ACHN (cell line): ENCODE measurements around the gene FGFR3.
A peak's percentile ranks its signal among the peaks of the same experiment; 100 is the strongest.

ENCODE experiments used
- DNase-seq: peaks from one replicate; pipeline ENCODE4 v3.0.0-alpha.2; 2015
- in situ Hi-C: cut with HindIII; loops from 2 replicates; pipeline ENCODE4 v1.10.0; 2017; ENCODE audit warnings: low sequenced_read_pairs, low pct_ligation_motif_present, low pct_unique_long_range_greater_than_20kb

The FGFR3 gene

DNA sequence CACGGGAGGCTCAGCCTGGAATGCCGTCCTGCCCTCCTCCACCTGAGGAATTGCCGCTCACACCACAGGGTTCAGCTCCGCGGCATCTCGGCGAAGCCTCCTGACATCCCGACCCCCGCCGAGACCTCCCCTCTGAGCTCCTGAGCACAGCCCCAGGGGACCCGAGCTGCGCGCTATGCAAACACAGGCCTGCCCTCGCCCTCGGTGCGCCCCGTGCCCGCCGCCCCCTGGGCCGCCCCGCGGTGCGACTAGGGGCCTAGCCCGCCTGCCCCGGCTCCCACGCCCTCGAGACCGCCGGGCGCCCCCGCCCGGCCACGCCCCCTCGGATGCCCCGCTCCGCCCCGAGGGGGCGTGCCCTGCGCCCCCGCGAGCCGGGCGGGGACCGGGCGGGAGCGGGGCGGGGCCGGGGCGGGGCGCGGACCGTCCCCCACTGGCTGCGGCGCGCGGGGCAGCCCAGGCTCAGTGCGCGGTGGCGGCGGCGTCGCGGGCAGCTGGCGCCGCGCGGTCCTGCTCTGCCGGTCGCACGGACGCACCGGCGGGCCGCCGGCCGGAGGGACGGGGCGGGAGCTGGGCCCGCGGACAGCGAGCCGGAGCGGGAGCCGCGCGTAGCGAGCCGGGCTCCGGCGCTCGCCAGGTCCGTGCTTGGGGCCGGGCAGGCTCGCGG is at the start of gene FGFR3:
TSS of gene FGFR3 (plus strand) at position 462 of the 664 bp plus-strand sequence. CDS start 642 bp downstream, outside the sequence.
- peak; percentile 14 for DNase-seq
- in situ Hi-C loops: no loop called here

DNA sequence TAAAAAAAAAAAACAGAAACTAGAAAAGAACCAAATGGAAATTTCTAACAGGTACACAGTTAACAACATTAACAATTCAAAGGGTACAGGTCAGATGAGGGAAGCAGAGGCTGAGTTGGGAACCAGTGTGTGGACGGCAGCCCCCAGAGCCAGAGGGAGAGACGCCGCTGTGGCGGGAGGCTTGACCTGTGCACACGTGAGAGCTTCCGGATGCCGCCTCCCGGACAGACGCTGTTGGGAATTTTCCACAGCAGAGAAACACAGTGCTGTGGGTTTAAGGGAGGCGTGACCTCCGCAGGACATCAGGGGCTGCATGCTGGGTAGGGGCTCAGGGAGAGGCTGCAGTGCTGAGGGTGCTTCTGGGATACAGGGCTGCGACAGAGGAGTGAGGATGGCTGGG is 49.5 kb upstream of the FGFR3 start:
- in situ Hi-C loops: no loop called here
- no peak for DNase-seq

- DNase-seq: no peak
- in situ Hi-C loops: no loop called here
Measured at GRCh38 chr4:1743975-1744374, 49.1 kb upstream of the FGFR3 start.

DNA sequence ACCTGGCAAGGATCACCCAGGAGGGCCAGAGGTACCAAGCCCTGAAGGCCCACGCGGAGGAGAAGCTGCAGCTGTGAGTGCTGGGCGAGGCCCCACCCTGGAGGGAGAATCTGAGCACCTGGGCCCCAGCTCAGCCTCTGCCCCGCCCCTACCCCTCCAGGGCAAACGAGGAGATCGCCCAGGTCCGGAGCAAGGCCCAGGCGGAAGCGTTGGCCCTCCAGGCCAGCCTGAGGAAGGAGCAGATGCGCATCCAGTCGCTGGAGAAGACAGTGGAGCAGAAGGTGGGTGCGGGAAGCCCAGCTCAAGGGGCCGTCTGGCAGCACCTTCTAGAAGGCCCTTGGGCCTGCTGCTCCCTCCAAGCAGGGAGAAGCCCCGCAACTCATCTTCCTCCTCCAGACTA is 48.5 kb upstream of the FGFR3 start:
- in situ Hi-C loops: no loop called here
- no peak for DNase-seq

- in situ Hi-C loops: no loop called here
- DNase-seq: no peak
Measured at GRCh38 chr4:1745165-1745564, 47.9 kb upstream of the FGFR3 start.

DNA sequence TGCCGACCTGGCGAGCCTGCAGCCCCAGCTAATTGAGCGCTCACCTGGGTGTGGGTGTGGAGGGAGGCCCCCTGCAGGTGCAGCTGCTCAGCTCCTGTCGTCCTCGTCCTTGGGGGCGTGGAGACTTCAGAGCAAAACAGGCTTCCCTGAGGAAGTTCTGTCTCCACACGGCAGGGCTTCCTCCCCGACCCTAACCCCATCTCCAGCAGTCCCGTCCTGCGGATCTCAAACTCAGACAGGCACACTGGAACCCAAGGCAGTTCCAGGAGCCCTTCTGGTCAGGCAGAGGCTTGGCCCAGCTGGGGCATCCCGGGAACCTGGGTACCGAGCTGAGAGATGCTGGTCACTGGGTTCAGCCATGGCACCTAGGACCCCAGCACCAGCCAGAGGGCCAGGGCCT is 47.4 kb upstream of the FGFR3 start:
- in situ Hi-C loops: no loop called here
- no peak for DNase-seq

DNA sequence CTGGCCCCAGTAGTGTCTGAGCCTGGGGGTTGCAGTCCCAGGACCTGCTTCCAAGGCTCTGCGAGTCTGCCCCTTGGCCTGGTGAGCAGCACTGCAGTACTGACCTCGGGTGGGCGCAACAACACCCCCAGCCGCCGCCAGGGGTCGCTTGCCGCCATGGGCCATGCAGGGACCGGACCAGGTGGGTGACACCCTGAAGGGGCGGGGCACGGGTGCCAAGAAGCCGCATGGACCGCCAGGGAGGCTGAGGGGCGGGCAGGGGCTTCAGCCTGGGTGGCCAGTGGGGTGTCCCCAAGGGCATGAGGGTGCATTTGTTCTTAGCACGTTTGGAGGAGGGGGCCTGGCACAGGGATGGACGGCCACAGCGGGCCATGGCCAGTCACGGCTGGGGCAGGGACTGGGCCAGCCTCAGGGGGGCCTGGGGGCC is 46.8 kb upstream of the FGFR3 start:
- in situ Hi-C loops: no loop called here
- DNase-seq: no peak

DNA sequence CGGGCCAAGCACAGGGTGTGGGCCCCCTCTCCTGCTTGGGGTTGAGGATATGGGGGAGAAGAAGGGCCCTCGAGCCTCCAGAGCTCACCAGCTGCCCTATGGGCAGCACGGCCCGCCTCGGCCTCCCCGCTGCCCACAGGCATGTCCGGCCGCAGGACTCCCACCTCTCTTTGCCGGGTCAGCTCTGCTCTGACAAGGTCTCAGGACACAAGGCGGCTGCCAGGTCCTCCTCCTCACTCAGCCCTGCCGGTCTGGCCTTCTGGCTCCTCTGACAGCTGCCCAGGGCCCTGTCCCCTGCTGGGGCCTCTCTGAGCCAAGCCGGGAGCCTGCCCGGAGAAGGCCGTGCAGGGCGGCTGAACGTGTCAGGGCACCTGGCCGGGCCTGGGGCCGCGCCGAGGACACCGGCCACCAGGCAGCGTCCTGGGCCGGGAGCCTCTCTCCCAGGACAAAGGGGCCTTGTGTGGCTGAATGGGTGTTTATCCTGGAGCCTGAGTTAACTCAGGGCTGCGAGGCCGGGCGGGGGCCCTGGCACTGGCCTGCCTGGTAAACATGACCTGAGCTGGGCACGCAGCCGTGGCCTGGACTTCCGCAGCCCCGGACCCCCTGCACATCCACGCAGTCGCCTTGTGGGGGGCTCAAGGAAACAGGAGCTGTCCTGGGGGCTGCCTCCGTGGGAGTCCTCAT is 46.0 kb upstream of the FGFR3 start:
- in situ Hi-C loops: no loop called here
- DNase-seq: no peak

- DNase-seq: no peak
- in situ Hi-C loops: no loop called here
Measured at GRCh38 chr4:1747603-1747967, 45.5 kb upstream of the FGFR3 start.

- peak; percentile 62 for DNase-seq
- in situ Hi-C loops: no loop called here
Measured at GRCh38 chr4:1748465-1748995, 44.6 kb upstream of the FGFR3 start.

DNA sequence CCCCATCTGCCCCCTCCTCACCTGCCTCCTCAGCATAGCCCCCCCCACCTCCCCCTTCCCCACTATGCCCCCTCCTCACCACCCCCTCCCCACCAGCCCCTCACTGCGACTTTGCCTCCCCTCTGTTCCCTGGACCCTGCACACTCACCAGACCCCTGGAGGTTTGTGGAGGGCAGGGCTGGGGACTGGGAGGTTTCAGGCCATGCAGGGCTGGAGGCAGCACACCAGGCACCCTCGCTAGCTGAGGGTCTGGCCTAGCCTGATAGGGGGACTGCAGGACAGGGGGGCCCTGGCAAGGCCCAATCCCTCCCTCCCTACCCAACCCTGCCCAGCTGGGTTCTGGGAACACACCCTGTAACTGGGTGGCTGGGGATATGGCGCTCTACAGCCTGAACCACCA is 43.7 kb upstream of the FGFR3 start:
- no peak for DNase-seq
- in situ Hi-C loops: no loop called here

GRCh38 chr4:1749826-1750225 is 43.3 kb upstream of the FGFR3 start:
- DNase-seq: no peak
- in situ Hi-C loops: no loop called here

GRCh38 chr4:1750381-1751154 is 42.5 kb upstream of the FGFR3 start:
- in situ Hi-C loops: no loop called here
- DNase-seq: no peak

DNA sequence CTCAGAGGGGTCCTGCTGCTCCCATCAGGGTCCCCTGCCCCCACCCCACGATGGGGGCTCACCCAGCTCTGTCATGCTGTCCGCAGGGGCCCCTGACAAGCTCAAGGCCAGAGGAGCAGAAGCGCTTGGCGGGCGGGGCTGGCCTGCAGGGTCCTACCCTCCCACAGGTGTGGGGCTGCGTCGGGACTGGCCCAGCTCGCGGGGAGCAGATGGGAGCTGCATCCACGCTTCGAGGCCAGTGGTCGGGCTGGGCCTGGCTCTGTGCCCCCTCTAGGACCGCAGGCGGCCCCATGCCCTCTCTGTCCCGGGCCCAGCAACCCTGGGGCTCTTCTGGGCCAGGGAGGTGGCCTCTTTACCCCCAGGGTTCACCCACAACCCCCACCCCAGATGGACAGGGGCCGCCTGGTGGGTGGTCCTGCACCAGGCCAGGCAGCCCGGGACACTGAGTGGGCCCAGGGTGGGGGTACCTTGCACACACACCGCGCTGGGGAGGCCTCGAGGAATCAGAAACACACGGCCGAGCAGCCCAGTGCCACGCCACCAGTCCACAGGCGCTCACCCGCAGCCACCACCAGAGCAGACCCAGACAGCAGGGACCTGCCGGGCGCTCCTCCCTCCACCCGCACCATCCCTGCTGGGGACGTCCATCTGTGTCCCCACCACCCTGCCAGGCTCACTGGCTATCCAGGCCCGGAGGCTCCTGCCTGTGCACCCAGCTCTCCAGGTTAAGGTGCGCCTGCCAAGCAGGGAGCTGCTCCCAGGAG is 41.8 kb upstream of the FGFR3 start:
- no peak for DNase-seq
- in situ Hi-C loops: no loop called here

DNA sequence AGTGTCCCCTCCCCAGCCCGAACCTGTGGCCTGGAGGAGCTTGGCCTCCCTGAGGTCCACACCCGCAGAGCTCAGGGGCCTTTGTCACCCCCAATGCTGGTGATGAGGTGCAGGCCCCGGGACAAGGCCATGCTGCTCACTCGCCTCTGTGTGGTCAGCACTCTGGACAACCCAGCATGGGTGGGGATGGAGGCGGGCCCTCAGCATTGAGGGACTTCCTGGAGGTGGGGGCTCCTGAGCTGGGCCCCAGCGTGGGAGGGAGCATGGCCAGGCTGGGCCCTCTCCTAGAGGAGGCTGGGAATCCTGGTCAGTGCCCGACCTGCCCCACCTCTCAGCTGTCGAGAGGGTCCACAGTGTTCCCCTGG is 41.2 kb upstream of the FGFR3 start:
- no peak for DNase-seq
- in situ Hi-C loops: no loop called here

GRCh38 chr4:1752284-1753041 is 40.6 kb upstream of the FGFR3 start:
- in situ Hi-C loops: no loop called here
- no peak for DNase-seq

GRCh38 chr4:1753294-1753696 is 39.8 kb upstream of the FGFR3 start:
- no peak for DNase-seq
- in situ Hi-C loops: no loop called here

- in situ Hi-C loops: no loop called here
- no peak for DNase-seq
Measured at GRCh38 chr4:1753697-1754311, 39.3 kb upstream of the FGFR3 start.
